HG03025 (cell line): ENCODE results near the gene C3orf18.

Experiments used
- ATAC-seq: cut with Tn5 transposase; IDR thresholded peaks from one replicate; pipeline ENCODE4 v1.9.1; 2021; ENCODE audit warnings: mild to moderate bottlenecking, moderate library complexity; ENCODE audit not compliant: unreplicated experiment, low FRiP score

The C3orf18 gene

DNA sequence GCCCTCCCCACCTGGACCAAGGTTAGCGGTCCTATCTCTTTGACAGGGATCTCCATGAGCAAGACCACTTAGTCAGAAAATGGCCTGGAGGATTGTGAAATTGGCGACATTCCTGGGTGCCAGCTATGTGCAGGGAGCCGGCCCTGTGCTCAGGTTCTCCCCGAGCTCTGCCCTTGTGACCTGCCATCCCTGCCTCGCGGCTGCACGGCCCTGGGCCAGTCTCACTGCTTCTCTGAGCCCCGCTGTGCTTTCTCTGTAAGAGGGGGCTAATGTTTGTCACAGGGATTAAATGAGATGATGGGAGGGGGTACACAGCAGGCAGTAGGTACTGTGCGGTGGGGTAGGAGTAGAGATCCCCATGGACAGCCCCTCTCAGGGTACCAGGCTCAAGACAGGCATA, 14.9 kb downstream of the C3orf18 start:
- no peak for ATAC-seq

DNA sequence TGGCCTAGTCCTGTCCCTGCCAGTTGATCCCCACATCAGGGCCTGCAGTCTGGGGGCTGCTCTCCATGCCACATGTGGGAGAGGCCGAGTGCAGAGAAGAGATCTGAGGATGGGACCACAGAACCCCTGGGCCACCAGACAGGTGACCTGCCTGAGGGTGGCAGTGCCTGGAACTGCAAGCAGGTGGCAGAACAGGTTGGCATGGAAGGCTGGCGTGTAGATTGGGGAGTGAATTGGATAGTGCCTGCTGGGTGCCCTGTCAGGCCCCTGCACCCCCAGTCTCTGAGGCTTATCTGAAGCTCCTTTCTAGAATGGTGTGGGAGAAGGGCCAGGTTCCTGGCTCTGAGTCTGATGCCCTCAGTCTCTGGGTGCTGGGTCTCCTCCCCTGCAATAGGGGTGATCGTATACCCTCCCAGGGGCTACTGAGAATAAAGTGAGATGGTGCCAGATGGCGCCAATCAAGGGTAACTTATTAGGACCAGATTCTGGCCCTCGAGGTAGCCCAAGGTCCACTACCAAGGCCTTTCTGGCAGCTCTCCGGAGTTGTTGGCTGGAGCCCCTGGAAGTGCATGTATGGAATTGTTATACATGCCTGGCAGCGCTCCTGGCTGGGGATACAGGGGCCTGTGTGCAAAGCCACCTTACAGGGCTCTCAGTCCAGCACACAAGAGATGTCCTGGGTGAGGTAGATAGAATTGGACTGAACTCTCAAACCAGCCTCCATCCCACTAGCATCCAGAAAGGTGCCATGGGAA, 15.7 kb downstream of the C3orf18 start:
- no peak for ATAC-seq

DNA sequence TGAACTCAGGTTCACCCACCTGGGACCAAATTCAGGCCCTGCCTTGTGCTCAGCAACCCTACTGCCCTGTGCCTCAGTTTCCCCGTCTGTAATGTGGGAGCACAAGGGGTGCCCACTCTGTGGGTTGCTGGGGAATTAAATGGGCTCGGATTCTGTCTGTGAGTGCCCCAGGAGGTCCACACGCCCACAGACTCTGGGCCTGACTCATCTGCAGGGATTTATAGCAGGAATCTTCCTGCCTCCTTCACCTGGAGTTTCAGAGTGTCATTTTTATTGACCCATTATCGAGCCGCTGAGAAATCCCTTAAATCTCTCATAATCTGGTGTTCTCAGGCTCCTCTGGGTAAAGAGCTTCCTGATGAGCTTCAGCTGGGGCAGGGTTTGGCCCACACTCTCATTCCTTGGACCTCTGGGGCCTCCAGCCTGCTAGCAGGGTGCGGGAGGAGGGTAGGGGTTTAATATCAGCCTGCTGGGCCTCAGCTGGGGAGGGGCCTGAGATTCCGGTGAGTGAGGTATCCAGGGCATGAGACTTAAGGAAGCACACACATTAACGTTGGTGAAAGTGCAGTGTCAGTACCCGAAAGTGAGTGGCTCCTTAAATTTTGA, 16.4 kb downstream of the C3orf18 start:
- ATAC-seq, result no peak

DNA sequence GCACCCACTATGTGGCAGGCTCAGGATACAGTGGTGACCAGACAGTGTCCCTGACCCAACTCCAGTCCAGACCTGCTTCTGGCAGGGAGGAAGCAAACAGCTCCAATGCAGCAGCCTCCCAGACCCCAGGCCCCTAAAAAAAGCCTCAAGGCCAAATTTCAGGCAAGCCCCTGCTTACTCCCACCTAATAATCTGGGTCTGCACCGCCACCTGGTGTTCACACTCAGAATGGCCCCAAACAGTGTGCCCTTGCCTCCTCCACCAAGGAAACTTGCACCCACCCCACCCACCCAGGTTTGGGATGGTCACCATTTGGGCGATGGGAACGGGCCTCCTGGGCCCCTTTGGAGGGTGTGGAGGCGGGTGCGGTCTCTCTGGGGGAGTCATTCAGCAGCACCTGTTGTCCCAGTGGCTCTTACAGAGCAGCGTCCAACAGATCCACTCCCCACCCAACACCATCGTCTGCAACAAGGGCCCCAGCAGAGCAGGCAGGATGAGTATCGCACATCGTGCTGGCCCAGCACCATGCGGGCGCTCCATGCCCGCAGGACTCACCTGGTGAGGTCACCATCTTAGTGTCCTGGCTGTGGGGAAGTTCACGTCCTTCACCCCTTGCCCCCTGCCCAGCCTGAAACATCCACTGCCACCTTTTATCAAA, 17.3 kb downstream of the C3orf18 start:
- no peak for ATAC-seq

DNA sequence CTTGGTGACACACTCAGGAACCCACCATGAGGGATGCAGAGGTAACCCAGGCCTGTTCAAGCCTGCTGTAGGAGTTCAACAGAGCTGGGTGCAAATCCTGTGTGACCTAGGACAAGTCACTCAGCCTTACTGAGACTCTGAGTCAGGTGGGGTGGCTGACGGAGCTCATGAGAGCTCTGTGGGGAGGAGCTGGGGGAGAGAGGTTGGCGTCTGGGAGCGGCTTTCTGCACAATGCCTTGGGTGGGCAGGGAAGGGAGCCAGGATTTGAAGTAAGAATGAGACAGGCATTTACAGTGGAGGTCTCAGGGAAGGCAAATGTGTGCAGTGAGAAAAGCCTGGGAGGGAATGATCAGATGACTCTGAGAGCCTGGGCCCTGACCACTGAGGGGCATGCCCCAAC, 18.3 kb downstream of the C3orf18 start:
- no peak for ATAC-seq

DNA sequence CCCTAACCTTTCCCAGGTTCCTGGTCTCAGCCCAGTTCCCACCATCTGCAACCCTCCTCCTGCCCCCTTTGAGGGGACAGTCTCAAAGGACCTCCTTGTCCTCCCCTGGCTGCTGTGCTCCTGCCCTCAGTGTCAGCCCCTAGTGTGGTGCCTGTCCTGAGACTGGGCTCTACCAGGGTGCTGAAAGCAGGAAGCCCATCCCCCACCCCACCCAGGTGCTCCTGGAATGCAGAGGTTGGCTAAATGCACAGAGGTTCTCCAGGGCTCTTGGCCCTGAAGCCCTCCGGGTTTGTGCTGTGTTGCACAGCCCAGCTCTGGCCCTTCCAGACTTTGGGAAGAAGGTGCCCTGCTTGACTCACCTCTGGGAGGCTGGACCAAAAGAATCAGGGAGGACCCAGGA, 21.8 kb downstream of the C3orf18 start:
- ATAC-seq, result no peak

DNA sequence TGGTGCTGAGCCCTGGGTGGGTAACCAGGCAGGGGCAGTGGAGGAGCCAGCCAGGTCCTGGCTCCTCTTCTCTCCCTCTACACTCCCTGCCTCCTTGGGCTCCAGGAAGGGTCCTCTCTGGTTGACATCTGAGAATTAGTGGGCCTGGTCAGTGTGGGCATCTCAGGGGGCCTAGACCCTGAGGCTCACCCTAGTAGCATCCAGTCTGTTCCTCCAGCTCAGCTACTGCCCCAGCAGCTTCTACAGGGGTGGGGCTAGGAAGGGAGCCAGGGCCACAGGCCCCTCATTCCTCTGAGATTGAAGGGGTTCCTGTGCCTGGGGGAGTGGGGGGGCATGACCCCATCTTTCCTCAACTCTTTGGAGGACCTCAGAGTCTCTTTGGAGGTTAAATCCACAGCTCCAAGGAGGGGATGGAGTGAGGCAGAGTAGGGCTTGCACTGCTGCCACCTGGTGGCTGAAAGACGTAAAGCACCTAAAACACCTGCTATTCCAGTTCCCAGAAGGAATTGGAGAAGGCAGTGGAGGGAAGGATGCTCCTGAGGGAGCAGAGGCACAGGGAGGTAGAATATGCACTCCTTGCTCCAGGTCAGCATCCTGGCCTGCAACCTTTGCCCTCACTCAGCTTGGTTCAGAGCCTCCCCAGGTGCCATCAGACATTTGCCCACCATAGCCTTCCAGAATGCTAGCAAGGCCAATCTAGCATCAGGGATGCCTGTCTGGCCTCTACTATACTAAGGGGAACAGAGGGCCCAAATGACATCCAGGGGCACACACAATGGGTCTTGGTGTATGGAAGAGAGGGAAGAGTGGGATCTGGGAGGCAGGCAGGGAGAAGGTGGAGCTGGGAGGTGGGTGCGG, 25.1 kb downstream of the C3orf18 start:
- ATAC-seq, result no peak

DNA sequence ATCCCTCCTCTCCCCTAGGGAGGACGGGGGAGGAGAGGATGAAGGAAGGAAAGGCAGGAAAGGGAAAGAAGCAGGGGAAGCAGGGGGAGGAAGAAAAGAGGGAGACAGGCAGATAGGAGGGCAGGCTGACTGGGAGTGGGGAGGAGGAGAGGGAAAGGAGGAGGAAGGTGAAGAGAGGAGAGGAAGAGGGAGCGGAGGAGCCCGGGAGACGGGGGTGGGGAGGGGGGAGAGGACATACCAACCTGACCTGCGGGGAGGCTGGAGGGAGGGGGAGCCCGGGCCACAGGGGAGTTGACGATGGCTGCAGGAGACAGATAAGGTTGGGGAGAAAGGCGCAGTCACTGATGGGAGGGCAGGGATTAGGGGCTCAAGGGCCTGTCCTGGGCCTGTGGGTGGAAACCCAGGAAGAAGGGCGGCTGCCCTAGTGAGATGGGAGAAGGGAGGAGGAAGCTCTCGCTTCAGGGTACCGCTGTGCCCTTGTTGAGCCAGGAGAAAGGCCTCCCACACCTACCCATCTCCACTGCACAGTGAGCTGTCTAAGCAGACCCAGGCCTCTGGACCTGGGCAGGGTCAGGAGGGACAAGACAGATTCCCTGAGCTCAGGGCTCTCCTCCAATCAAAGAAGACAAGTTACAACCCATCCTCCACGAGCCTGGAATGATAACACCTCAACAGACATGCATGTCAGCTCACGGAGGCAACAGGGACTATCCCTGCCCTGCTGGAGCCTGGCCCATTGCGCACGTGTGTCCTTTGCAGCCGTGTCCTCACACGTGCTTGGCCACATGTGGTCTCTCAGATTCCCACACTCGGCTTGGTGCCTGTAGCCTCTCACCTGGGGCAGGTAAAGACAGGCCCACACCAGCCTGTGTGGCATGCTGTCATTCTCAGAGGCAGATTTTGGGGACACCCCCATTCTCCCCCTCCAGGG, 27.9 kb downstream of the C3orf18 start:
- ATAC-seq, result no peak

DNA sequence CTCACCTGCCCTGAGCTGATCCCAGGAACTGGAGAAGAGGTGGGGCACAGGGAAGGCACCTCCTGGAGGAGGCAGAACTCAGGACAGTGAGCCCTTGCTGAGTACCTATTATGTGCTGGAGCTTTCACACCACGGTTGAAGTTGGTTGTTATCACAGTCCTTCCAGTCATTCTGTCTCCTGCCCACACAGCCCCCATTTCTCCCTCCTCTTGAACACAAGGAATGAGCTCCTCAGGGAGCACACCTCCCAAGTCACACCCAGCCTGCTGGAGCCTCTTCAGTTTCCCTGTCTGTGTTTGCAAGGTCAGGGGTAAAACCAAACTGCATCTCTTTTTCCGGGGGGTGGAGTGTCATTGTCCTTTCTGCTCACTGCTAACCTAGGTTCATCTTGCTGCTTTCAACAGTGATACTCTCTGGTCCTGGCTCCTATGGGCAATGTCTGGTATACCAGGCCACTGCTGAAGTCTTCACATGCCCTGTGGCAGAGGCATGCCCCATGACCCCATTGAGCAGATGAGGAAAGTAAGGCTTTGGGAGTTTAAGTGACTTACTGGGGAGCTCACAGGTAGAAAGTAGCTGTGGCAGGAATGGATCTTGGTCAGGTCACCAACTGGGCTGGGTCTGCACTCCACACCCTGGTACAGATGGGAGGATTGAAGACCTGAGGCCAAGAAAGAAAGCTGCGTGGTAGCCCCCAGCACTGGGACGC, 30.0 kb downstream of the C3orf18 start:
- ATAC-seq, result no peak

DNA sequence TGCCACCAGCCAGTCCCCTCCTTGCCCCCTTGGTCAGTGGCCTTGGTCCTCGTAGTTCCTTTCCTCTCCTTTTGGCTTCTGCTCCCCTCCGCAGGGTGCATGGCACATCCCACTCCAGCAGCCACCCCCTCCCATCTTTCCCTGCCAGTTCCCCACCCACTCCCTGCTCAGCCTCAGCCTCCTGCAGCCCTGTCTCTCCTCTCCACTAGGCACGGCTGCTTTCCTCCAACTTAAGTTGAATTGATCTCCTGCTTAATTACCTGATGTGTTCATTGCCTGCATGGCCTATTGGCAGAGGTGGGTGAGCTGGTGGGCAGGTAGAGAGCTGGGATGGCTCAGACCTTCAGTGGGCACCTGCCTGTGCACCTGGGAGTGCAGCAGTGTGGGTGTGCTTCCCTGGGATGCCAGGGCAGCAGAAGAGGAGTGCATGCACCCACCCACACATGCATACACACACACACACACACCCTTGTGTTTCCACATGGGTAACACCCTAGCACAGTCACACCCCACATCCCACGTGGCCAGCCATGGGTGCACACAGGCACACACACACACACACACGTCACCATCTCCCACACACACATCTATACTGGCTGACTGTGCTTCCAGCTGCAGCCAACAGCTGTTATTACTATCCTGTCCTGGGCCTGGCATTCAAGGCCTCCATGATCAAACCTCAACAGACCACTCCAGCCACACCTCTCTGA, 30.9 kb downstream of the C3orf18 start:
- no peak for ATAC-seq

DNA sequence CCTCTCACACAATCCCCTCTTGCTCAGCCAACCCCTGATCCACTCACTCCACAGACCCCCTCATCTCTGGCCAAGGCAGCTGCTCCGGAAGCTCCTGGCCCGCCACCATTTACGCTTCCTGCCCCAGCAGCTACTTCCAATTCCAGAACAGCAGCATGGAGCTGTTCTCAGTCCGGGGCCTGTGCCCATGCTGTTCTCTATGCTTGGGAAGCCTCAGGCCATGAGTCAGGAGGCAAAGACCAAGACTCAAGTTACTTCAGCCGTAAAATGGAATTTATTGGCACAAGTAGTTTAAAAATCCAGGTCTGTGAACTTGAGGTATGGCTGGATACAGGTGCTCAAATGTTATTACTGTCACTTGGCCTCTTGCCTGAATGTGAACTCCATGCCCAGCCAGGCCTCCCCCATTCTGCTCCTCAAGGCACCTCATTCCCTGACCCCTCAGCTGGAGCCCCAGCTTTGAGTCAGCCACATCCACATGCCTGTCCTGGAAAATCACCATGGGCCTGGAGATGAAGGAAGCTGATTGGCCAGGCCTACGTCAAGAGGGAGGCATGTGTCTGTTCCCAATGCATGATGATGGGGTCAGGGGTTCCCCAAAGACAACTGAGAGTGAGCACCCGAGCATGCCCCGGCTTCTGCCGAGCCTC, 32.7 kb downstream of the C3orf18 start:
- ATAC-seq, result no peak

DNA sequence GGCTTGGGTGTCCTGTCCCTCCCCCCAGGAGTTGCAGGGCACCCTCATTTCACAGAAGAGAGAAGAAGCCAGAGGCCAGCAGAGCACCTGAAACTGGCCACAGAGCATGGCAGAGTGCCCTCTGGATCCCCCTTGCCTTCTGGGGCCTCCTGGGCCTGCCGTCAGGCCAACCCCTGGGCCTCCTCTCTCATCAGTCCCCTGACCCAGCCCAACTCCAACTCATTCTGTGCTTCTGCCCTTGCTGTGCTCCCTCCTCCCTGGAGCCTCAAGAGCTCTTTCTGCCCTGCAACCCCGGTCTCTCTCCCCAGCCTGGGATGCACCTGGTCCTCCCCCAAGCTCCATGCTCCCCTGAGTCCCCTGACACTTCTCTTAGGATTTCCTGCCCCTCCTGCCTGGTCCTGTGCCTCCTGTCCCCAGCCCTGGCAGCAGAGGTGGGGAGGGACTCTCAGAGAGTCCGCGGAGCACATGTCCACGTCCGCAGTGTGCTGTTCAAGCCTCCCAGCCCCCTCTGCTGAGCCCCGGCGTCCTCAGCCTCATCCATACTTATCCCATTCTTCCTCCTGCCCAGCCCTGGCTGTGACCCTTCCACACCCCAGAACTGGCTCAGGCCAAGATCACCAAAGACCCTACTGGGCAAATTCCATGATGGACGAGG, 33.6 kb downstream of the C3orf18 start:
- no peak for ATAC-seq

DNA sequence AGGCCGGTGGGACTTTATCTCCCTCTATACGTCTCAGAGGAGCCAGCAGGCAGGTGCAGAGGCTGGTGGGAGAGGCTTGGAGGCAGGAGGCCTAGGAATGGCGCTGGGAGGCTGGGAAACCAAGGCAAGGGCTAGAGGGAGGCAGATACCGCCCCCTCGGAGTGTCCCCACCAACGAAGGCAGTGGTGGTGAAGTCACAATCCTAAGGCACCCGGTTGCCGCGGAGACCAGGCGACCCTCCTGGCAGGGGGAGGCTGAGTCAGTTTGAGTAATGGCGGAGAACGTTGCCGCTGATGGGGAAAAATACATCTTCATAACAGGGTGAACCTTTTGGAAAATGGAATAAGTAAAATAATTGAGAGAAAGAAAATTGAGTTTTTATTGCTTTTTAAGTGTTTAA, 34.2 kb downstream of the C3orf18 start:
- no peak for ATAC-seq

DNA sequence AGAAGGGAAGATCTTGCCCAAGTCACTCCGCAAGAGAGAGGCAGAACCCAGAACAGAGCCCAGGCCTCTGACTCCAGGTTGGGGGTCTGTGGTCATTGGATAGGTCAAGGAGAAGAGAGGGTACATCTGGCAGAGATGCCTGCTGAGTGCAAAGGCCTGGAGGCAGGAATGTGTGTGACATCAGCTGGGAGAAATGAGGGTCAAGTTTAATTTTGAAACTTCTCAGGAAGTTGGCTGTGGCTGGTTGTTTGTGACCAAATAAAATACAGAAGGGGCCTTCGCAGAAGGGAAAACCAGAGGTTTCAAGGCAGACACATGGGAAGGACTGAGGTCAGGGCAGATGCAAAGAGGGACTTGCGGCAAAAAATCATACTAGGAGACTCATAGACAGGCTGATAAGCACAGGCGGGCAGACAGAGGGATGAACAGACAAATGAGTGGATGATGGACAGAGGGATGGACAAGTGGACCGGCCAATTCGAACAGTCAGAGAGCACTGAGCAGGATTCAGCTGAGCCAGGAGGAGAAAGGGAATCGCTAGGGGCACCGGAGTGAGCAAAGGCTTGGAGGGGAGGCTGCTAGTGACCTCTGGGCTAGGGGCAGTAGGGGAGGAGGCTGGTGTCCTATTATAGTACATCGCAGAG, 35.4 kb downstream of the C3orf18 start:
- ATAC-seq, result no peak

DNA sequence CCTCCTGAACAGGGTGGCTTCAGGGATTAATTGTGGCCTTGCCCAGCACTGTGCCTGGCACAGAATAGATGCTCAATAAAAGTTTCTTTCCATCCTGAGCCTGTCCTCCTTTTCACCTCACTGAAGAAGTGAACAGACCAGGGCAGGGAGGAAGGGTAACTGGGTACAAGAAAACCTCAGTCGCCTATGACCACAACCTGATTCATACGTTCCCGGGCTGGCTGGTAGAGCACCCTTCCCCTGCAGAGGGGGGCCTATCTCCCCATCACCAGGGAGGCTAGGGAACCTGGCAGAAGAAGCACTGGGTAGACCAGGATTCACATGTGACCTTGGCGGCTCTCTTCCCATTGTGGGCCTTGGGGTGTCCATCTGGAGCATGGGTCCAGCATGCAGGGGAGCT, 36.3 kb downstream of the C3orf18 start:
- ATAC-seq, result no peak

DNA sequence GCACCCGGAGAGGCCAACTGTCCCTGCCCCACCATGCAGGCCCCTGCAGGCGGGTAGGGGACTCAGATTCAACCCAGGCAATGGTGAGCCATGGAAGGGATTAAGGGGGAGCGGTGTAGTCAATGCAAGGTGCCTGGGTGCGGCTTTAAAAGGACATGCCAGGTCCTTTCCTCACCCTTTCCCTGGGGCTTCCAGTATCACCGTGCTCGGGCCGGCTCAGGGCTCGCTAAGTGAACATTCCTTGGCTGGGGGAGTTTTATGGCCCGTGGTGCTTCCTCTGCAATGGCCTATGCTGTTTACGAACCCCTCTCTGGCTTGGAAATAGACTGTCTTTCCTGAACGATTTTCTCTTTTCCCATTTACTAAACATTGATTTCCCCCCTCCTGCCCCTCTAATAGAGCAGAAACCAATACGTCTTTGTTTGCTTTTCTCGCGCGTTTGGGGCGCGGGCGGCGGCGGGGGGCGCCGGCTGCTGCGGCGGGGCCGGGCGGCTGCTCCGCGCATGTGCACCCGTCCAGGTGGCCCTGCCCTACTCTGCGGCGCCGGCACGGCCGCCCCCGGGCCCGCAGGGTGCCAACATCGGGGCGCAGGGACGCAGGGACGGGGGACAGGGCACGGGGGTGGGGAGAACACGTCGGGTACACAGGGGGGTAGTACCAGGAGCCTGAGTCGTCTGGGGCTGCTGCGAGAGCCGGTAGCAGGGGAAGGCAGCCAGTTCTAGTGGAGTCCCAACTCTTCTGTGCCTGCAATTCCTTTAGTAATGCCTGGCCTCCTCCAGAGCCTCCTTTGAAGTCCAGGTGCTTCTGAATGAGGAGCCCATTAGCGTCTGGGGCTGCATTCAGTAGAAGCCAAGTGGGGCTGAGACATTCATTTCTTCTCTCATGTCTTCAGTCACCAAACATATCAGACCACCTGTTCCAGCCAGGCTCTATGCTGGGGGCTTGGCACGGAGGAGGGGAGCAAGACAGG, 37.3 kb downstream of the C3orf18 start:
- ATAC-seq, result no peak
